Measurements from ENCODE around the gene EVX2. TPM values are rescaled to one million over a fixed set of nuclear protein-coding genes. Genes with fewer than 3 reads are reported as not detected.

EVX2 gene
- polyA plus RNA-seq, 1 donor: not detected

DNA sequence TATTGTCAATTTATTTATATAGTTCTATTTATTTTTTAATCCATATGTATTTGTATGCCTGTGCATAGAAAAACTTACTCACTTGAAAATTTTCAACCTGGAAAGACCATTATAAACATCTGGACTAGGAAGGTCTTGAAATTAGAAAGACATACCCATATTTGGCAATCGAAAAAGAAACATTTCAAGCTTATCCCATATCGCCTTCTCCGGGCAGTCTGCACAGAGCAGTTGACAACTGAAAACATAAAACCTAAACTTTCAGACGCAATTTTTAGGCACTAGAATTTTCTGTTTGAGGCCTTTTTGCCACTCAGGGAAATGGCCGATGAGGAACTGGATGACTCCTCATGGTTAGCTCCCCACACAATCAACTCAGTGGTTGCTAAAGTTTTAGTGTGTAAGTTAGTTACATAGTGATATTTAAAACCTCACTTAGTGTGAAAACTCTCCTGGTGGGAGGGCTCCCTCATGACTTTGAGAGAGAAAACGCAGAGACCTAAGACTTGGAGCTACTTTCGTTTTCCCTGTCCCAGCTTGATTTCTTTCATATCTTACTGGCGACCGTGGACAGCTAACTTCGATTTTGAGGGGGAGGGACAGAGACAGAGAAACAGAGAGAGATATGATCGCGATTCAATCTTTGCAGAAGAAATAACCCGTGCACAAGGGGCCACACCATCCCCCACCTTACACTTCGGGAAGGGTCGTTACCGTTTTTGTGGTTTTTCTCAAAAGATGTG lies 12.7 kb upstream of the EVX2 start:
- DNase-seq (ENCODE audit: low read depth): no peak

- DNase-seq (ENCODE audit: low read depth): no peak
These were observed 11.7 kb upstream of the EVX2 start for GRCh38 chr2:176095421-176095820.

- DNase-seq (ENCODE audit: low read depth): no peak
These were observed 10.6 kb upstream of the EVX2 start for GRCh38 chr2:176094349-176094748.

DNA sequence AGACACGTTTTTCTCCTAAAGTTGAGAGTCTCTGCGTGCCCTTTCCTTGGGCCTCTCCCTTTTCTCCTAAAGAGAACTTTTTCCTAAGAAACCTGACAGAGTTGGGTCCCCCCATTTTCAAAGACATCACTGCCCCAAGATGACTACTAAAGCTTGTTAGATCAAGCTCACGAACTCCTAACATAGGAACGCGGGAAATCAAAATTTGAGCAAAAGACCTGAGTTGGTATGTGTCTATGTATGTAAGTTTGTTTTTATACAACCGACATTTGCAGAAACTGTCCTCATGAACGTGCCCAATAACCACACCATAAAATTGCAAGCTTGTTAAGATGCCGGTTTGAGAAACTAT lies 10.1 kb upstream of the EVX2 start:
- DNase-seq (ENCODE audit: low read depth): no peak

DNA sequence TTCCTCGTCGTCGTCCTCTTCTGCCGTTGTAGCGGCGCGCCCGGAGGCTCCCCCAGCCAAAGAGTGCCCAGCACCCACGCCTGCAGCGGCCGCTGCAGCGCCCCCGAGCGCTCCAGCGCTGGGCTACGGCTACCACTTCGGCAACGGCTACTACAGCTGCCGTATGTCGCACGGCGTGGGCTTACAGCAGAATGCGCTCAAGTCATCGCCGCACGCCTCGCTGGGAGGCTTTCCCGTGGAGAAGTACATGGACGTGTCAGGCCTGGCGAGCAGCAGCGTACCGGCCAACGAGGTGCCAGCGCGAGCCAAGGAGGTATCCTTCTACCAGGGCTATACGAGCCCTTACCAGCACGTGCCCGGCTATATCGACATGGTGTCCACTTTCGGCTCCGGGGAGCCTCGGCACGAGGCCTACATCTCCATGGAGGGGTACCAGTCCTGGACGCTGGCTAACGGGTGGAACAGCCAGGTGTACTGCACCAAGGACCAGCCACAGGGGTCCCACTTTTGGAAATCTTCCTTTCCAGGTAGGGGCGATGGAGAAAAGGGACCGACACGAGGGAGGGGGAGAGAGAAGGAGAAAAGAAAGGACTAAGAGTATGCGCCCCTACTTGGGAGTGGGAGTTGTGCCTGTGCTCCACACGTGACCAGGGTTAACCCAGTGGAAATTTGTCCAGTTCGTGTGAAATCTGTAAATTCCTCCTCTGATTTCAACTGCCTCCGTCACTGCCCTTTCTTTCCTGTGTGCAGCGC lies 9.6 kb upstream of the EVX2 start:
- no peak for DNase-seq (ENCODE audit: low read depth)

DNA sequence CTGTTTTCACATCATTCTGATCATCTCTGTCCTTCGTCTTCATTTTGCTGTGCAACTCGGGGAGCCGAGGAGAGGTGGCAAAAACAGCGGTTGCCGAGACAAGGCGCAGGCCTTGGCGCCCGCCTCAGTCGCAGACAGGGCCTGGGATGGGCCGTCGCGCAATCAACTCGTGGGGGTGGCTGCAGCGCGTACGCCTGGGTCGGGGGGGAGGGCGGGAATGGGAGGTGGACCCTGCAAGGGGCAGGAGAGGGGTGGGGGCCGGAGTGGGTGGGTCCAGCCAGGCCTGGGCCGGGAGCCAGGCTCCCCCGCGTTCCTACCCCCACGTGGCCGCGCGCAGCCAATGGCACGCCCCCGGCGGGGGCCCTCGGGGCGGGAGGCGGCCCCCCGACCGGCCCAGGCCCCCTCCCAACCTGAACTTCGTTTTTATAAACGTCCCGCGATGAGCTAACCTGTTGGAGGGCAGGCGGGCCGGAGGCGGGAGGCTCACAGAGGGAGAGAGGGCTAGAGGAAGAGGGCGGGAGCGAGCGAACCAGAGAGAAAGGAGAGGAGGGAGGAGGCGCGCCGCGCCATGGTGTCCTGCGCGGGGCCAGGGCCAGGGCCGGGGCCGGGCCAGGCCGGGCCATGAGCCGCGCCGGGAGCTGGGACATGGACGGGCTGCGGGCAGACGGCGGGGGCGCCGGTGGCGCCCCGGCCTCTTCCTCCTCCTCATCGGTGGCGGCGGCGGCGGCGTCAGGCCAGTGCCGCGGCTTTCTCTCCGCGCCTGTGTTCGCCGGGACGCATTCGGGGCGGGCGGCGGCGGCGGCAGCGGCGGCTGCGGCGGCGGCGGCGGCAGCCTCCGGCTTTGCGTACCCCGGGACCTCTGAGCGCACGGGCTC lies 8.7 kb upstream of the EVX2 start, which contains the start of gene HOXD13:
TSS of gene HOXD13 (plus strand) at position 452 of the 875 bp plus-strand sequence. CDS start at position 622, 170 bp downstream.
- DNase-seq (ENCODE audit: low read depth): no peak

DNA sequence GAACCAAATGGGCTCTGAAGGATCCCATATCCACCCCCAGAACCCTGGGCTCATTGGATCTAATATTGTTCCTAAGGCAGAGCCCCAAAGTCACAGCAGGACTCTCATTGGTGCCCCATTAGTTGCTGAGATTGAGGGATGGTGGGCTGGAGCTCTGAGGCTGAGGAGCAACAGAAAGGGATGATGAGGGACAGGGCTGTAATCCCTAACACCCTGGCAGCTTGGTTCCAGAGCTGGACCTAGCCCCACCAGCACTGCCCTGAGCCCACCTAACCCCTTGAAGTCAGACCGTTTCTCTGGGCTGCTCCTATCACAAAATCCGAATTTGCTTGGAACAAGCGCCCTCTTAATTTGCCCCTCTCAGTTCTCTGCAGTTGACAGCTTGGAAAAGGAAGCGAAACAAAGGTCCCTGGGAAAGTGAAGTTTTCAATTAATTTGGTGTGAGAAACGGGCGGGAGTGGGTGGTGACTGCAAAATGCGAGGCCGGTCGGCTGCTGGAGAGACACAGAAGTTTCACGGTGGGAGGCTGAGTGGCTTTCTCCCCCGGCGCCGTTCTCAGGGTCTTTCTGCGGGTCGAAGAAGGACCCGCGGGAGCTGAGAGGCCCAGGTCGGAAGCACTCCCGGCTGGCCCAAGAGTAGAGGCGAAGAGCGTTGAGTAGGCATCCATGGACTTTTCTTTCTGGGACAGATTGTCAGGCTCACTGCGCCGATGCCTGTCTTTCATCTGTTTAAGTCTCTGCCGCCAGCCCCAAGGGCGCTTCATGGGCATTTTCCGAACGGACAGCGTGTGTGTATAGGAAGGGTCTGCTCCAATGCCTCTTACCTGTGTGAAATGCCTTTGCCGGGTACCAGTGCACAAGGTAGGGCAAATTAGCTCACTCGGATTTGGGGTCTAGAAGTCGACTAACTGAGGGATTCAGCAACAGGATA lies 7.8 kb upstream of the EVX2 start:
- no peak for DNase-seq (ENCODE audit: low read depth)

- DNase-seq (ENCODE audit: low read depth): no peak
These were observed 7.1 kb upstream of the EVX2 start for GRCh38 chr2:176090862-176091261.

- no peak for DNase-seq (ENCODE audit: low read depth)
These were observed 6.2 kb upstream of the EVX2 start for GRCh38 chr2:176089843-176090395.

- DNase-seq (ENCODE audit: low read depth): no peak
These were observed 5.4 kb upstream of the EVX2 start for GRCh38 chr2:176088937-176089842.

DNA sequence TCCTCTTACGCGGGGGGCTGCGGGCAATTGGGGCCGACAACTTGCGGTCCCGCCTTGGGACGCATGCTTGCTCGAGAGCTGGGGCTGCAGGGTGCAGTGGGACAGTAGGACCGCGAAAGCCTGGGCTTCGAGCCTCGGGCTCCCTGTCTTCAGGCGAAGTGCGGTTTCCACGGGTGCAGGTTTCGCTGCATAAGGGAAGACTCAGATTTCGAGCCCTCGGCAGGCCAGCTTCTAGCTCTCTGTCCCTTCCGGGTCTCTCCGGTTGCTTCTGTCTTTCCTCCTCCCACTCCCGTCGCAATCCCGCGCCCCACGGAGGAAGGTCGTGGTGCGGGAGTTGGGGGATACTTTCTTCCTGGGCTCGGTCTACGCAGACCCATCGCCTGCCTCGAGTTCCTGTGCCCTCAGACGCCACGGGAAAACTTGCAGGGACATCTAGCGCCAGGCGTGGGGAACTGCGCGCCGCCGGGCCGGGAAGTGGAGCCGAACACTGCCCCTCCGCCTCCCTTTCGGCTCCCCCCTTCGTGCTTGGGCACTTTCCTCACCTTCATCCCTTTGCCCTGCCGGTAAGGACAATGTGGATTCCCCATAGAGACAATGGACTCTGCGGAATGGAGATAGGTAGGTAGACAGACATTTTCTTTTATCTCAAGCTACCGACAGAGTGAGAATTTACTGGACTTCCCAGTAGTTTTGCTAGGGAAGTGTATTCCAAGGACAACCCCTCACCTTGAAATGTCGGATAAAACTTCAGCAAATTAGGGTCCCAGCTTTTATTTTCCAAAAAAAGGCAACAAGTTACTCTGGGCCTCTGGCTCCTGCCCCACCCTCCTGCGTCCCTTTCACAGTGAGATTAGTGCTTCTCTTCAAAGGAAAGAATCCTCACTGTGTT lies 4.5 kb upstream of the EVX2 start:
- no peak for DNase-seq (ENCODE audit: low read depth)

GRCh38 chr2:176087330-176088047 lies 3.7 kb upstream of the EVX2 start:
- DNase-seq (ENCODE audit: low read depth): no peak

DNA sequence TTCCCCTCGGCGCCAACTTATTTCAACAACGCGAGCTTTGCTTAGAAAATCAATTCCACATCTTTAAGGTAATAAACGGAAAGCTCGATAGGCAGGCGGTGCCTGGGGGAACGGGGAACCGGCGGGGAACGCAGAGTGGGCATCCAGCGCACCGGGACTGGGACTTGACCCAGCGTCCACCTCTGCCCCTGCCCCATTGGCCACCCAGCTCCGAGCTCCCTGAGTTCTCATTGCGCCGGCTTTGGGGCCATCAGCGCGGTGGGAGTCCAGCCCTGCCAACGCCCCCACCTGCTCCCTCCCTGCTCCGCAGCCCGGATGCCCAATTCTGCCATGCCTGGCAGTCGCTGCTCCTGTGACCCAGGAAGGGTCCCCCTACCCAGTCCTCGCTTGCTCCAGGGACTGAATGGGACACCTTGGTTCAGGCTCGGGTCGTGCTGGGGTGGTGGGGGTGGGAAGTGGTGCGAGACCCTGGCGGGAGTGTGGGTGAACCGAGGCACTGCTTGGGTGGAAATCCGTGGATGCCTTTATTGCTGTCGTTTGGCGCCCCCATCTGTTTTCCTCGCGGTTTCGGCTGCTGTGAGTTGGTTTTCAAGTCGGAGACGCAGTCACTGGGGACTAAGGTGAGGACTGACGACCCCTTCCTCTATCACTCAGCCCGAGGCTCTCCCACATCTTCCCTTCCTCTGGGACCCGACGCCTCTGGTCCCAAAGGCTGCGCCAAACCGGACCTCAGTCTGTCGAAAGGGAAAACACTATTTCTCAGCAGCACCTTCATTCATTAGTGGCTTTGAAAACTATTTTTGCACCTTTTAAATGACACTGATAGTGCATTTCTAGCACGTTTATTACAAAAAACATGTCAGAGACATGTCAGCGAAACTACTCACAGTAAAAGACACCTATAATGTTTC lies 2.4 kb upstream of the EVX2 start:
- DNase-seq (ENCODE audit: low read depth): no peak

GRCh38 chr2:176085120-176085788 lies 1.5 kb upstream of the EVX2 start:
- DNase-seq (ENCODE audit: low read depth): no peak

DNA sequence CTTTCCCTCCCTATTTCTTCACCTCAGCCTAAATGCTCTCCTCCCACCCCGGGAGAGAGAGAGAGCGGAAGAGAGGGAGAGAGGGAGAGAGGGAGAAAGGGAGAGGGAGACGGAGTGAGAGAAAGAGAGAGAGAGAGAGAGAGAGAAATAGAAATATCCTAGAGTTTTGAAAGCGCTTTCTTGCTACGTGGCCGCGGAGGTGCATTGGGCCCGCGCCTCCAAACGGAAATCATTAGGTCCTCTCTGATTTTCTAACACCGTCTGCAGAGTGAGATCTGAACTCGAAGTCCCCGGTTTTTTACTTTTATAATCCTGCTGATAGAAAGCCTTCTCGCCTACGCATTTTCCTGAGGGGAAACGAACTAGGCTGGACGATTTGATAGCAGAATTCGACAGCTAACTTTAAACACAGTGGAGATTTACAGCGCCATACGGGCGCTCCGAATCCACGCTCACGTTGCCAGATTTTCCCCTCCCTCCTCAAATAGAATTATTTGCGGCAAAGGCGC lies 903 bp upstream of the EVX2 start:
- no peak for DNase-seq (ENCODE audit: low read depth)

Data from forelimb muscle (tissue), 1 donor.